HL-60/S4 (cell line): Measurements from ENCODE around the gene BPIFB1.

Experiments
- in situ Hi-C: fragments of 300-500 bp; cut with MboI; formaldehyde crosslinking; loops from 2 replicates; pipeline ENCODE4 v1.14.3; 2022; ENCODE audit warnings: low sequenced_read_pairs

The BPIFB1 gene

DNA sequence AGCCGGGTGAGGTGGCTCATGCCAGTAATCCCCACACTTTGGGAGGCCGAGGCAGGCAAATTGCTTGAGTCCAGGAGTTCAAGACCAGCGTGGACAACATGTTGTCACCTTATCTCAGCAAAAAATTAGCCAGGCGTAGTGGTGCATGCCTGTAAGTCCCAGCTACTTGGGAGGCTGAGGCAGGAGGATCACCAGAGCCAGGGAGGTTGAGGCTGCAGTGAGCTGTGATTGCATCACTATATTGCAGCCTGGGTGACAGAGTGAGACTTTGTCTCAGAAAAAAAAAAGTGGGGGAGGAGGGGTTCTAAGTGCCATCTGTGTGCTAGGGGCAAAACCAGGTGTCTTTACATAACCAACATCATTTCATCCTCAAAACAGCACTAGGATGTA, 70.0 kb downstream of the BPIFB1 start:
- in situ Hi-C loops: no loop called here
